ENCODE measurements around the gene SDHB. TPM values are rescaled to one million over a fixed set of nuclear protein-coding genes. Genes with fewer than 3 reads are reported as not detected.

The SDHB gene
- total RNA-seq, 1 donor from 2014 or later: 79.3 TPM

DNA sequence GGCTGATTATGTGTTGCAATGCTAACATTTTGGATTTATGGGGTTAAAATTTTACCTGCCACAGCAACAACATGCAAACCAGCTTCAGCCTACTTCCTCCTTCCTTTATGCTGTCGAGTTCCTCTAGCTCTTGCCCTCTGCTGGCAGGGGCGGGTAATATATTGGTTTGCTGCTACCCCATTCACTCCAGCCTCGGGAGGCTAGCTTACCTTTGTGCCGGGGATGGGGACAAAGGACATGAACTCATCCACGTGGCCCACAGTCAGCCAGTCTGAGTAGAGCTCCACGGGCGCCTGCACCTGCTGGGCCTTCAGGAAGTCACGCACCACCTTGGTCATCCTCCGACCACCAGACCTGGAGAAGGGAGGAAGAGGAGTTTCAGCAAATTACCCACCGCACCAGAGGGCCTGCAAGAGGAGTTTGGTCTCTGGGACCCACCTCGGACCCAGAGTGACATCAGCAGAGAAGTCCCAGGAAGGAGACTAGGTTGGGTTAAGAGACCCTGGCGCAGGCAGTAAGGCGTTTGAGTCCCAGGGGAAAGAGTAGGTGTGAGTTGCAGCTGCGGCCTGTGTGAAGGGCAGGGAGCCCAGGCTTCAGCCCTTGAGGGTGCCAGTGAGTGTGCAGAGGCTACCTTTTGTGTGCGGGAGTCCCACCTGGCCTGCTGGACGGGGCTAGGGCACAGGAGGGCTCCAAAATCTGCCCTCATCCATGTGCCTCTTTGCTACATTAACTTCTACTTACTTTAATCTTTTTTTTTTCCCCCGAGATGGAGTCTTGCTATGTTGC is 21.8 kb upstream of the SDHB start:
- no peaks in the 10 kb centered on the region for H3K9me3 ChIP-seq
- intact Hi-C loops (cut with DNase I): no loop called here

DNA sequence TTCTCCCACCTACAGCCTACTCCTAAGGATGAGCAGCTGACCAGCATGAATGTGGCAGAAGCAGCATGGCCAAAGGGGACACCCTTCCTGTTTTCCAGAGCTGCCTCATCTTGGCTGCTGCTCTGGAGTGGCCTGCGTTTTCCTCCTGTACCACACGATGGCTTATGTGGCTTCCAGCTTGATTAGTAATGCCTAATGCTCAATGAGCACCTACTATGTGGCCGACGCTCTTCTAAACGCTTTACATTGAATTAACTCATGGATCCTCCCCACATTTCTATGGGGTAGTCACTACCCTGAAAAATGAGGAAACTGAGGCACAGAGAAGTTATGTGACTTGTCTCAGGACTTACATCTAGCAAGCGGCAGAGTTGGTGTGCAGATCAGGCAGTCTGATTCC is 18.0 kb upstream of the SDHB start:
- Histone ChIP-seq H3K9me3 (no peaks in the 10 kb centered on the region), H3K36me3 (no peaks in the 10 kb centered on the region), H3K4me1 (peaks cover 5% of the 10 kb centered on the region), H3K27me3 (no peaks in the 10 kb centered on the region), H3K27ac (no peak overlapping the region), H3K4me3 (no peak overlapping the region)
- intact Hi-C loops (cut with DNase I): no loop called here
- no peak for DNase-seq
- no peak for ATAC-seq
- TF ChIP-seq, protein P1, sequence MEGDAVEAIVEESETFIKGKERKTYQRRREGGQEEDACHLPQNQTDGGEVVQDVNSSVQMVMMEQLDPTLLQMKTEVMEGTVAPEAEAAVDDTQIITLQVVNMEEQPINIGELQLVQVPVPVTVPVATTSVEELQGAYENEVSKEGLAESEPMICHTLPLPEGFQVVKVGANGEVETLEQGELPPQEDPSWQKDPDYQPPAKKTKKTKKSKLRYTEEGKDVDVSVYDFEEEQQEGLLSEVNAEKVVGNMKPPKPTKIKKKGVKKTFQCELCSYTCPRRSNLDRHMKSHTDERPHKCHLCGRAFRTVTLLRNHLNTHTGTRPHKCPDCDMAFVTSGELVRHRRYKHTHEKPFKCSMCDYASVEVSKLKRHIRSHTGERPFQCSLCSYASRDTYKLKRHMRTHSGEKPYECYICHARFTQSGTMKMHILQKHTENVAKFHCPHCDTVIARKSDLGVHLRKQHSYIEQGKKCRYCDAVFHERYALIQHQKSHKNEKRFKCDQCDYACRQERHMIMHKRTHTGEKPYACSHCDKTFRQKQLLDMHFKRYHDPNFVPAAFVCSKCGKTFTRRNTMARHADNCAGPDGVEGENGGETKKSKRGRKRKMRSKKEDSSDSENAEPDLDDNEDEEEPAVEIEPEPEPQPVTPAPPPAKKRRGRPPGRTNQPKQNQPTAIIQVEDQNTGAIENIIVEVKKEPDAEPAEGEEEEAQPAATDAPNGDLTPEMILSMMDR (IDR thresholded peaks at IDR 0.05): no peak

More for the DNA sequence above, 21.8 kb upstream of the SDHB start:
- DNase-seq: no peak
- Histone ChIP-seq H3K27me3 (no peaks in the 10 kb centered on the region), H3K36me3 (no peaks in the 10 kb centered on the region), H3K27ac (no peak overlapping the region), H3K4me3 (no peak overlapping the region), H3K4me1 (no peaks in the 10 kb centered on the region)
- TF ChIP-seq, protein P1 (IDR thresholded peaks at IDR 0.05): peak; percentile 32
- ATAC-seq: peak; percentile 81

DNA sequence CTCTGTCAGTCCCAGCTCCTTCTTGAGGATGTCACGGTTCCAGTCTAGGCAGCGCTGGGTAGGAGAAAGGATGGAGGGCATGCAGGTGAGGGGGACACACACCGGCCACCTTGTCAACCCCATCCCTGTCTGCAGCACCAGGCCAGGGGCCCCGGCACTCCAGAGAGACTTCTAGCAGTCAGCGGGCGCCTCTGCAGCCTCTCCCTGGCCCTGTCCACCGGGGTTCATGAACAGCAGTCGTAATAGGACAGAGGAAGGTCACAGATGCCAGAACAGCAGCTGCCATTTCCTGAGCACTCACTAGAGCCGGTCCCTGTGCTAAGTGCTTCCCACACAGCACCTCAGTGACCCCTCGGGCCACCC is 16.3 kb upstream of the SDHB start:
- H3K27me3 ChIP-seq: no peaks in the 10 kb centered on the region
- H3K27ac ChIP-seq: no peak overlapping the region
- H3K36me3 ChIP-seq: no peaks in the 10 kb centered on the region
- ATAC-seq (no peak), DNase-seq (no peak)
- no peak overlapping the region for H3K4me3 ChIP-seq
- TF ChIP-seq, protein P1 (IDR thresholded peaks at IDR 0.05): no peak
- no peaks in the 10 kb centered on the region for H3K9me3 ChIP-seq
- intact Hi-C loops (cut with DNase I): no loop called here
- peaks cover 5% of the 10 kb centered on the region for H3K4me1 ChIP-seq

DNA sequence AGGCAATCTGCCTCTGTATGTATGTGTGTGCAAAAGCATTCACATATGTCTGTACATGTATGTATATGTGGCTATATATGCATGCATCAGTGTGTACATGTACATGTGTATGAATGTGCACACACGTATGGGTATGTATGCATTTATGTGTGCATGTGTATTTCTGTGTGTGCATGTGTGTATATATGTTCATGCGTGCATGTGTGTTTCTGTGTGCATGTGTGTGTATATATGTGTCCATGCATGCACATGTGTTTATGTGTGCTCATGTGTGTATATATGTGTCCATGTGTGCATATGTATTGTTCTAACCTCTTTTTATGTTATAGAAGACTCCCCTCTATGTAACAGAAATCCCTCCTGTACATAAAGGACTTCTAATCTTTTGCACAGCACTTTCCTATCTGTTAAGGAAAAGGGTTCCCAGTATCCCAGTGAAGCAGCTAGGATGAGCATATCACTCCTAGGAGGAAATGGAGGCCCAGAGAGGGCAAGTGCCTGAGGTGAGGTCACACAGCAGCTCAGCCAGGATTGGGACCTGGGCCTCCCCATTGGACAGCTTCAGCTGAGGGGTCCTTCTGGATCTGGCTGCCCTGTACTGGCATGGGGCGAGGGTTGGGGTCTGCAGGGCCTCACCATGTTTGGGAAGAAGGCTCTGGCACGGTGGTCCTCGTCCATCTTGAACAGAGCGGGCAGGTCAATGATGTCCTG is 15.8 kb upstream of the SDHB start:
- H3K36me3 ChIP-seq: no peaks in the 10 kb centered on the region
- H3K9me3 ChIP-seq: no peaks in the 10 kb centered on the region
- intact Hi-C loops (cut with DNase I): no loop called here
- ATAC-seq: no peak
- no peak overlapping the region for H3K27ac ChIP-seq
- no peaks in the 10 kb centered on the region for H3K27me3 ChIP-seq
- TF ChIP-seq, protein P1 (IDR thresholded peaks at IDR 0.05): no peak
- peaks cover 5% of the 10 kb centered on the region for H3K4me1 ChIP-seq
- DNase-seq: no peak
- no peak overlapping the region for H3K4me3 ChIP-seq

DNA sequence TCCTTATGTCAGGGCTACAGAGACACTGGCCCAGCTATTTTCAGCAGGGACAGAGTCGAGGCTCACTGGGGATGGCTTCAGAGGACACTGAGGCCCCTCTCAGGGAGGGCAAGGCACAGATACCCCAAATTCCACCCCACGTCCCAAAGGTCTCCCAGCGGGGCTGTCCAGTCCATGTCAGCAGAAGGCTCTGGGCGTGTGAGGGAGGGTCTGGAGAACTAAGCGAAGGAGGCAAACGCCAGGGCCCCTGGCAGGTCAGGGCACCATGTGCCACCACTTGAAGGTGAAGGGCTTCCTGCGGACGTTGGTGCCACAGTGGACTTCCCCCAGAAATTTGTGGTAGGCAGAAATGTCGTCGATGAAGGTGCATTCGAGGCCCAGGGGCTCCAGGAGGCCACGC is 15.0 kb upstream of the SDHB start:
- no peak for DNase-seq
- no peak for ATAC-seq
- Histone ChIP-seq H3K27me3 (no peaks in the 10 kb centered on the region), H3K36me3 (no peaks in the 10 kb centered on the region), H3K9me3 (no peaks in the 10 kb centered on the region), H3K4me3 (no peak overlapping the region), H3K27ac (no peak overlapping the region), H3K4me1 (peaks cover 5% of the 10 kb centered on the region)
- intact Hi-C loops (cut with DNase I): no loop called here
- TF ChIP-seq, protein P1 (IDR thresholded peaks at IDR 0.05): no peak
